Osteocyte (in vitro differentiated cells): ENCODE measurements around the gene OBP2A. TPM values are rescaled to one million over a fixed set of nuclear protein-coding genes. Genes with fewer than 3 reads are reported as not detected.

Experiments
- DNase-seq: peaks from one replicate; pipeline ENCODE4 v3.0.0; 2021; ENCODE audit warnings: mixed read lengths; ENCODE audit not compliant: unreplicated experiment; ENCODE audit errors: extremely low spot score
- H3K27ac Mint-ChIP-seq: one replicate; pipeline ENCODE4 v1.8.0; 2021; ENCODE audit warnings: mild to moderate bottlenecking, mixed read lengths; ENCODE audit not compliant: unreplicated experiment
- H3K27me3 Mint-ChIP-seq: one replicate; pipeline ENCODE4 v1.8.0; 2021; ENCODE audit warnings: mixed read lengths; ENCODE audit not compliant: unreplicated experiment
- H3K36me3 Mint-ChIP-seq: one replicate; pipeline ENCODE4 v1.8.0; 2021; ENCODE audit warnings: mixed read lengths; ENCODE audit not compliant: unreplicated experiment
- H3K4me1 Mint-ChIP-seq: one replicate; pipeline ENCODE4 v1.8.0; 2021; ENCODE audit warnings: mixed read lengths; ENCODE audit not compliant: unreplicated experiment
- H3K4me3 Mint-ChIP-seq: one replicate; pipeline ENCODE4 v1.8.0; 2021; ENCODE audit warnings: mild to moderate bottlenecking, moderate library complexity, mixed read lengths; ENCODE audit not compliant: unreplicated experiment
- H3K9me3 Mint-ChIP-seq: one replicate; pipeline ENCODE4 v1.8.0; 2021; ENCODE audit warnings: mixed read lengths; ENCODE audit not compliant: unreplicated experiment
- total RNA-seq: library from RNA; stranded (reverse); gene quantifications from 2 replicates; pipeline ENCODE4 v1.2.1, GENCODE V29; 2021
- TF ChIP-seq, protein P1 (sequence below): fragments of 200-600 bp; sonication (generic); IDR thresholded peaks from 2 replicates; pipeline ENCODE4 v1.5.0; 2021; ENCODE audit warnings: antibody characterized with exemption, mild to moderate bottlenecking, moderate library complexity

The OBP2A gene
- total RNA-seq, 1 donor from 2014 or later, result not detected

DNA sequence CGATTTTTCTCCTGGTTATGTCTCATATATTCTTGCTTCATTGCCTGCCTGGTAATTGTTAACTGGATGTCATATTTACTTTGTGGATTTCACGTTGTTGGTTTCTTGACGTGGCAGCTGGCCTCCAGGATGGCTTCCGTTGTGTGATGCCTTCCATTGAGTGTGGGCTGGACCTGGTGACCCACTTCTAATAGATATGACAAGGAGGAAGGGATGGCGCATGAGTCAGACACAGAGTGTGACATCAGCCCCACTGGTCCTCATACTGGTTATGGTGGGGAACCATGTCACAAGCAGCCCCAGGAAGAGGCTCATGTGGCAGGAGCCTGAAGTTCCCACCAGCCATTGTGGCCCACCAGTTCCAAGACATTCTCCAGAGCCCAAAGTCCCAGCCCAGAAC lies 9.3 kb downstream of the OBP2A start:
- Mint-ChIP-seq H3K4me3 (no peak overlapping the region), H3K27ac (no peak overlapping the region), H3K27me3 (peaks cover 3% of the 10 kb centered on the region), H3K9me3 (peaks cover 5% of the 10 kb centered on the region), H3K4me1 (no peaks in the 10 kb centered on the region), H3K36me3 (no peaks in the 10 kb centered on the region)
- DNase-seq, result no peak
- TF ChIP-seq, protein P1, sequence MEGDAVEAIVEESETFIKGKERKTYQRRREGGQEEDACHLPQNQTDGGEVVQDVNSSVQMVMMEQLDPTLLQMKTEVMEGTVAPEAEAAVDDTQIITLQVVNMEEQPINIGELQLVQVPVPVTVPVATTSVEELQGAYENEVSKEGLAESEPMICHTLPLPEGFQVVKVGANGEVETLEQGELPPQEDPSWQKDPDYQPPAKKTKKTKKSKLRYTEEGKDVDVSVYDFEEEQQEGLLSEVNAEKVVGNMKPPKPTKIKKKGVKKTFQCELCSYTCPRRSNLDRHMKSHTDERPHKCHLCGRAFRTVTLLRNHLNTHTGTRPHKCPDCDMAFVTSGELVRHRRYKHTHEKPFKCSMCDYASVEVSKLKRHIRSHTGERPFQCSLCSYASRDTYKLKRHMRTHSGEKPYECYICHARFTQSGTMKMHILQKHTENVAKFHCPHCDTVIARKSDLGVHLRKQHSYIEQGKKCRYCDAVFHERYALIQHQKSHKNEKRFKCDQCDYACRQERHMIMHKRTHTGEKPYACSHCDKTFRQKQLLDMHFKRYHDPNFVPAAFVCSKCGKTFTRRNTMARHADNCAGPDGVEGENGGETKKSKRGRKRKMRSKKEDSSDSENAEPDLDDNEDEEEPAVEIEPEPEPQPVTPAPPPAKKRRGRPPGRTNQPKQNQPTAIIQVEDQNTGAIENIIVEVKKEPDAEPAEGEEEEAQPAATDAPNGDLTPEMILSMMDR, result no peak

DNA sequence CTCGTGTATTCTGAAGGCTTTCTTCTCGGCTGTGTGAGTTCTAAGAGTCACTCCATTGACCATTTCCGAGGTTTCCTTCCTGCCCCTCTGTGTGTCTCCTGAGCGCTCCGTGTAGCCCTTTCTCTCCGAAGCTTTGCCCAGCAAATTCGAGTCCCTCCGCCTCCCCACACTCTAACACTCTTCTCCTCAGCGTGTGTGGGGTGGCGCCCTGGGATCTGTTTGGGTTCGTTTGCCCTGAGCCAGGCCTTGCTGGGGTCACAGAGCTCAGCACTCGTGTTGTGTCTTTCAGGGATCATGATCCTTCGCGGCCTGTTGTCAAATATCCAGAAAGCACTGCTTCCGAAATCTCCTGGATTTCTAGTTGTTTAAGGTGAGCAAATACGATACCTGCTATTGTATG lies 10.0 kb downstream of the OBP2A start:
- Mint-ChIP-seq H3K9me3 (peaks cover 5% of the 10 kb centered on the region), H3K27ac (no peak overlapping the region), H3K27me3 (peaks cover 3% of the 10 kb centered on the region), H3K4me3 (no peak overlapping the region), H3K36me3 (no peaks in the 10 kb centered on the region), H3K4me1 (no peaks in the 10 kb centered on the region)
- TF ChIP-seq, protein P1, result no peak
- DNase-seq, result no peak

DNA sequence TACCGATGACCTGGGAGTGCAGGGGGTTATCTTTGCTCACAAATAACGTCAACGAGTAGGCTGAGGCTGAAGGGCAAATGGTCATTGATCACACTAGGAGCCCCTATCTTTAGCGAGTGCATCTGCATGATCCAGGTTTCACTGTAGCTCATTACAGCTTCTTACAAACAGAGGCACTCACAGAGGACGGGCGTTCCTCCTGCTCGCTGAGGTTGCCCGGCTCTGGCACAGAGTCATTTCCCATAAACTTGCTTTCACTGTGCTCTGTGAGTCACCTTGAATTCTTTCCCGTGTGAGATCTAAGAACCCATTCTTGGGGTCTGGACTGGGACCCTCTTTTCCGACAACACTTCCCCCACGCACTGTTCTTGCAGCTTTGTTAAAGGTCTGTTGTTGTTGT lies 13.7 kb downstream of the OBP2A start:
- TF ChIP-seq, protein P1, result no peak
- Mint-ChIP-seq H3K4me3 (no peak overlapping the region), H3K4me1 (no peaks in the 10 kb centered on the region), H3K27ac (no peak overlapping the region), H3K27me3 (peaks cover 3% of the 10 kb centered on the region), H3K36me3 (no peaks in the 10 kb centered on the region), H3K9me3 (peaks cover 5% of the 10 kb centered on the region)
- no peak for DNase-seq

DNA sequence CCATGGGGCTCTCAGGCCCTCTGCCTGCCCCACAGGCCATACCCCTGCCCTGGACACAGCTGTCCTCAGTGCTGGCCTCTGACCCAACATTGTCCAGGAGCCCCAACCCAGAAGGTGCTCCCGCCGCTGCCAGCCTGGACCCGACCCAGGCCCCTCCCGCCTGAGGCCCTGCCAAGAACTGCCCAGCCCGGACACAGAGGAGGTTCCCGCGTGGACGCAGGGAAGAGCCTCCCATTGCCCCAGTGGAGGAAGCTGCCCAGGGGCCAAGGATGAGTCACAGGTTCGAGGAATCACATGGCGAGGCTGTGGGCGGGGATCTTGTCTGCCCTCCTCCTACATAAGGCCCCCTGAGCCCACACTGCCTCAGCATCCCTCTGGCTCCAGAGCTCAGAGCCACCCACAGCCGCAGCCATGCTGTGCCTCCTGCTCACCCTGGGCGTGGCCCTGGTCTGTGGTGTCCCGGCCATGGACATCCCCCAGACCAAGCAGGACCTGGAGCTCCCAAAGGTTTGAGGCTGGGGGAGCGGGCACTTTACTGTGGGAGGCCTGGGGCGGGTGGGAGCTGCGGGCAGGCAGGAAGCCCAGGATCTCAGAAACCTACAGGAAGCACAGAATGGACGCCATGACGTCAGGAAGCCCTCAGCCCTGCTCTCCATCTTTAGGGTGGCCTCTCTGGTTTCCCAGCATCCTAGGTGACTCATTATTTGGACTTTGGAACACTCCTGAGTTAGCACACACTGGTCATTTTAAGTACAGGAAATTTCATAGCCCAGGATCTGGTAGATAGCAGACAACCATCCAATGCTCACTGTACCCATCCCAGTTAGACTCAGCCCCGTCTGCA lies 15.7 kb downstream of the OBP2A start, which contains the start of gene PAEP:
Gene PAEP, plus strand, starts transcription at position 366 of the 844 bp plus-strand sequence.
- no peak within 1 kb of the TSS for H3K27ac Mint-ChIP-seq
- H3K36me3 Mint-ChIP-seq, result no peaks in the 10 kb centered on the region
- H3K4me3 Mint-ChIP-seq, result no peak within 1 kb of the TSS
- TF ChIP-seq, protein P1, result no peak
- no peaks in the 10 kb centered on the region for H3K9me3 Mint-ChIP-seq
- no peaks in the 10 kb centered on the region for H3K4me1 Mint-ChIP-seq
- no peak for DNase-seq
- no peaks in the 10 kb centered on the region for H3K27me3 Mint-ChIP-seq

DNA sequence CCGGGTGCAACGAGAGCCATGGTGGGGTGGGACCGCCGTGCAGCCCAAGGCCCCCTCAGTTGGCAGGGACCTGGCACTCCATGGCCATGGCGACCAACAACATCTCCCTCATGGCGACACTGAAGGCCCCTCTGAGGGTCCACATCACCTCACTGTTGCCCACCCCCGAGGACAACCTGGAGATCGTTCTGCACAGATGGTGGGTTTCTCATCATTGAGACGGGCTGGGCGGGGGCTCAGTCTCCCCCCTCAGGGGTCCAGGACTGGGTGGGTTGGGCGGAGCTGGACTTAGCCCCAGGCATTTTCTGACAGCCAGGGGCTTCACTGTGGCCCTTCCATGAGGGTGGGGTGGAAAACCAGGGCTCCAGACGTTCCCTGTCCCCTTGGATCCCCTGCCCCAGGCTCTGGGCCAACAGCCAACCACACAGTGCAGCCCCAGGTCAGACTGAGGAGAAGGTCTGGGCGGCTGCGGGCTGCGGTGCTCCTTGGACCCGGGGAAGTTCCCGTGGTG lies 16.4 kb downstream of the OBP2A start:
- TF ChIP-seq, protein P1, result no peak
- Mint-ChIP-seq H3K4me3 (no peak overlapping the region), H3K27ac (no peak overlapping the region), H3K9me3 (no peaks in the 10 kb centered on the region), H3K4me1 (no peaks in the 10 kb centered on the region), H3K27me3 (no peaks in the 10 kb centered on the region), H3K36me3 (no peaks in the 10 kb centered on the region)
- no peak for DNase-seq
